Motor neuron (in vitro differentiated cells): ENCODE results near the gene DAG1. TPM values are rescaled to one million over a fixed set of nuclear protein-coding genes. Genes with fewer than 3 reads are reported as not detected.

Experiments used
- ATAC-seq, 8 experiments: fragments of 200-7000 bp; cut with Tn5 transposase; replicated peaks in 6 of 8; 2 replicates each; pipeline ENCODE4 v1.8.0; 2021; ENCODE audit warnings: mild to moderate bottlenecking in 8 of 8, moderate library complexity in 8 of 8
- H3K27ac ChIP-seq, 2 donors: fragments of 250-450 bp; sonication (Bioruptor Pico); 2 replicates each; pipeline ENCODE4 v1.9.0; 2021; ENCODE audit warnings: antibody characterized with exemption in 2 of 2, mild to moderate bottlenecking in 2 of 2, moderate library complexity in 1 of 2
- H3K4me1 ChIP-seq, 2 donors: fragments of 250-450 bp; sonication (Bioruptor Pico); replicated peaks in 1 of 2; 2 replicates each; pipeline ENCODE4 v1.6.1; 2021; ENCODE audit warnings: antibody characterized with exemption in 2 of 2, mild to moderate bottlenecking in 2 of 2, moderate library complexity in 1 of 2
- H3K4me3 ChIP-seq, 5 donors: fragments of 250-450 bp; sonication (Bioruptor Pico); 2 replicates each; pipeline ENCODE4 v1.9.0; 2021; ENCODE audit warnings: antibody characterized with exemption in 5 of 5, mild to moderate bottlenecking in 5 of 5, moderate library complexity in 4 of 5
- WGBS, 10 experiments: fragments of 450-650 bp; shearing (Covaris generic); methylation state at CpG; one replicate each; pipeline ENCODE4 v1.0.0; 2022; 5-methylcytosine and 5-hydroxymethylcytosine counted together
- in situ Hi-C, 9 experiments: fragments of 400-800 bp; cut with MboI; loops; one replicate each; pipeline ENCODE4 v1.15.0; 2021; ENCODE audit warnings: low sequenced_read_pairs in 9 of 9, low pct_unique_long_range_greater_than_20kb in 2 of 9; ENCODE audit not compliant: unreplicated experiment in 9 of 9
- total RNA-seq, 8 experiments: library from RNA; unstranded; fragments of 300-600 nt; gene quantifications; 2 replicates each; pipeline versions ENCODE4 v1.2.3 to v1.2.4, GENCODE V29; 2022

Gene DAG1
- total RNA-seq, 8 experiments from 2014 or later = 21.6 to 69.1 (median 37.5) TPM

- no peak overlapping the region for H3K27ac ChIP-seq
- no peak for ATAC-seq
- WGBS, 10 experiments = 76 to 100% (median 89%) methylated on average over 1 to 3 of the region's 8 CpGs; no CpG with 5 or more reads in 5 of the 10 experiments
- in situ Hi-C loops = no loop called here
- no peak overlapping the region for H3K4me3 ChIP-seq
- H3K4me1 ChIP-seq = peaks cover 12 to 14% of the 10 kb centered on the region in 2 donors
Measured at GRCh38 chr3:49530701-49531100, 60.6 kb downstream of the DAG1 start.

- 80 to 96% methylated on average over 2 to 5 of the region's 10 CpGs; no CpG with 5 or more reads in 8 of the 10 experiments for WGBS, 10 experiments
- no peak overlapping the region for H3K27ac ChIP-seq
- H3K4me3 ChIP-seq = no peak overlapping the region
- in situ Hi-C loops = no loop called here
- H3K4me1 ChIP-seq = peaks cover 17% of the 10 kb centered on the region in 2 donors
- no peak for ATAC-seq
Measured at GRCh38 chr3:49531218-49531617, 61.2 kb downstream of the DAG1 start.

- ATAC-seq = no peak
- no peak overlapping the region for H3K4me3 ChIP-seq
- peaks cover 17 to 18% of the 10 kb centered on the region in 2 donors for H3K4me1 ChIP-seq
- WGBS, 10 experiments = 90 to 100% (median 100%) methylated on average over 2 to 8 of the region's 16 CpGs; no CpG with 5 or more reads in 5 of the 10 experiments
- no peak overlapping the region for H3K27ac ChIP-seq
- in situ Hi-C loops = no loop called here
Measured at GRCh38 chr3:49531715-49532114, 61.6 kb downstream of the DAG1 start.

GRCh38 chr3:49533031-49533430 is 63.0 kb downstream of the DAG1 start:
- in situ Hi-C loops = no loop called here
- Histone ChIP-seq H3K4me3 (no peak overlapping the region), H3K4me1 (peaks cover 17 to 18% of the 10 kb centered on the region in 2 donors), H3K27ac (no peak overlapping the region)
- WGBS, 10 experiments = 82 to 90% methylated on average over 2 to 3 of the region's 13 CpGs; no CpG with 5 or more reads in 8 of the 10 experiments
- ATAC-seq = no peak

- peaks cover 17 to 18% of the 10 kb centered on the region in 2 donors for H3K4me1 ChIP-seq
- 60 to 100% (median 87%) methylated on average over 1 to 7 of the region's 9 CpGs; no CpG with 5 or more reads in 2 of the 10 experiments for WGBS, 10 experiments
- H3K27ac ChIP-seq = no peak overlapping the region
- in situ Hi-C loops = no loop called here
- H3K4me3 ChIP-seq = no peak overlapping the region
- ATAC-seq = no peak
Measured at GRCh38 chr3:49533786-49534519, 63.9 kb downstream of the DAG1 start.

GRCh38 chr3:49534581-49535441 is 64.7 kb downstream of the DAG1 start:
- H3K27ac ChIP-seq = peak overlapping the region; percentile 31 to 52
- H3K4me1 ChIP-seq = peaks cover 17 to 18% of the 10 kb centered on the region in 2 donors
- 49 to 100% (median 87%) methylated on average over 1 to 7 of the region's 14 CpGs; no CpG with 5 or more reads in 1 of the 10 experiments for WGBS, 10 experiments
- H3K4me3 ChIP-seq = no peak overlapping the region
- in situ Hi-C loops = no loop called here
- ATAC-seq = peak in 5 of 8 experiments; percentile 34 to 62 (median 44)

GRCh38 chr3:49535971-49536874 is 66.2 kb downstream of the DAG1 start:
- in situ Hi-C loops = no loop called here
- H3K4me3 ChIP-seq = no peak overlapping the region
- WGBS, 10 experiments = 63 to 100% methylated on average over 1 to 3 of the region's 7 CpGs; no CpG with 5 or more reads in 8 of the 10 experiments

GRCh38 chr3:49536875-49537533 is 66.9 kb downstream of the DAG1 start:
- peaks cover 22 to 23% of the 10 kb centered on the region in 2 donors for H3K4me1 ChIP-seq

More at GRCh38 chr3:49535971-49536874, 66.2 kb downstream of the DAG1 start:
- Histone ChIP-seq H3K27ac (no peak overlapping the region), H3K4me1 (peaks cover 22 to 23% of the 10 kb centered on the region in 2 donors)
- ATAC-seq = no peak

GRCh38 chr3:49539659-49540560 is 69.8 kb downstream of the DAG1 start:
- peak overlapping the region; percentile 35 to 41 (median 38) for H3K4me3 ChIP-seq
- in situ Hi-C loops = loop anchor here in 2 of 9 experiments (10.0 kb wide), 1 partner anchor 135 kb away; the partner anchor contains the start of gene APEH (in 2 of the 2)
- ATAC-seq = peak; percentile 88 to 97 (median 95)
- peaks cover 16 to 18% of the 10 kb centered on the region in 2 donors for H3K4me1 ChIP-seq
- peak overlapping the region; percentile 74 to 75 for H3K27ac ChIP-seq
- 0 to 60% (median 1%) methylated on average over 1 to 10 of the region's 63 CpGs; no CpG with 5 or more reads in 4 of the 10 experiments for WGBS, 10 experiments

More at GRCh38 chr3:49536875-49537533, 66.9 kb downstream of the DAG1 start:
- 63 to 100% (median 87%) methylated on average over 1 to 9 of the region's 16 CpGs for WGBS, 10 experiments
- no peak for ATAC-seq
- H3K4me3 ChIP-seq = no peak overlapping the region
- in situ Hi-C loops = no loop called here
- no peak overlapping the region for H3K27ac ChIP-seq

- in situ Hi-C loops = no loop called here
- H3K4me1 ChIP-seq = peaks cover 11 to 20% of the 10 kb centered on the region in 2 donors
- no peak overlapping the region for H3K4me3 ChIP-seq
- no peak overlapping the region for H3K27ac ChIP-seq
- no peak for ATAC-seq
Measured at GRCh38 chr3:49552087-49552486, 82.0 kb downstream of the DAG1 start.

GRCh38 chr3:49553324-49553691 is 83.2 kb downstream of the DAG1 start:
- peak overlapping the region; percentile 51 to 86 (median 54) for H3K4me3 ChIP-seq
- H3K27ac ChIP-seq = peak overlapping the region in 1 of 2 donors; percentile 58
- 11 to 60% (median 30%) methylated on average over 1 to 6 of the region's 8 CpGs; no CpG with 5 or more reads in 1 of the 10 experiments for WGBS, 10 experiments
- in situ Hi-C loops = no loop called here
- ATAC-seq = peak in 7 of 8 experiments; percentile 1 to 48 (median 14)
- H3K4me1 ChIP-seq = peaks cover 11 to 18% of the 10 kb centered on the region in 2 donors
